Middle frontal gyrus (tissue), 1 donor: ENCODE measurements around the gene SYMPK.

Experiments
- DNase-seq: peaks from one replicate; pipeline ENCODE4 v3.0.0-alpha.2; 2015; ENCODE audit warnings: low spot score; ENCODE audit errors: extremely low spot score

SYMPK gene

GRCh38 chr19:45866400-45867176, 3.6 kb upstream of the SYMPK start:
- DNase-seq: no peak

GRCh38 chr19:45865269-45865948, 2.5 kb upstream of the SYMPK start:
- DNase-seq: no peak

GRCh38 chr19:45864629-45865082, 1.7 kb upstream of the SYMPK start:
- no peak for DNase-seq

GRCh38 chr19:45863840-45864628, 1.1 kb upstream of the SYMPK start, which contains the start of gene FOXA3:
TSS of gene FOXA3 (plus strand) at chr19:45864326. CDS start at chr19:45864457, 131 bp downstream.
- DNase-seq: no peak

GRCh38 chr19:45863335-45863839, 440 bp upstream of the SYMPK start:
- no peak for DNase-seq

GRCh38 chr19:45862271-45862563, 730 bp downstream of the SYMPK start:
- no peak for DNase-seq

GRCh38 chr19:45860359-45861259, 2.3 kb downstream of the SYMPK start:
- DNase-seq: no peak

- no peak for DNase-seq
Measured at GRCh38 chr19:45854167-45854778, 8.7 kb downstream of the SYMPK start.

GRCh38 chr19:45852983-45853382, 10.0 kb downstream of the SYMPK start:
- no peak for DNase-seq

GRCh38 chr19:45852145-45852750, 10.7 kb downstream of the SYMPK start:
- DNase-seq: no peak

- DNase-seq: no peak
Measured at GRCh38 chr19:45848922-45849321, 14.0 kb downstream of the SYMPK start.

GRCh38 chr19:45847663-45848062, 15.3 kb downstream of the SYMPK start:
- no peak for DNase-seq

GRCh38 chr19:45842198-45842597, 20.7 kb downstream of the SYMPK start:
- DNase-seq: no peak

GRCh38 chr19:45834970-45835369, 28.0 kb downstream of the SYMPK start:
- no peak for DNase-seq

- DNase-seq: no peak
Measured at GRCh38 chr19:45828945-45829344, 34.0 kb downstream of the SYMPK start.

- DNase-seq: no peak
Measured at GRCh38 chr19:45828523-45828922, 34.4 kb downstream of the SYMPK start.

- no peak for DNase-seq
Measured at GRCh38 chr19:45827459-45828093, 35.4 kb downstream of the SYMPK start.

- DNase-seq: no peak
Measured at GRCh38 chr19:45826934-45827333, 36.0 kb downstream of the SYMPK start.
